RCC 7860 (cell line): ENCODE results near the gene RESP18.

Experiments used
- DNase-seq: peaks from one replicate; pipeline ENCODE4 v3.0.0-alpha.2; 2015; ENCODE audit warnings: low spot score
- FAIRE-seq: peaks from 2 replicates; lab custom pipeline; 2012; peaks lifted over from hg19 to GRCh38; lab: Jason Lieb, UNC

The RESP18 gene

GRCh38 chr2:219279151-219279915 is 53.2 kb downstream of the RESP18 start, which contains the start of gene DNAJB2:
DNAJB2 (plus strand) TSS chr2:219279366; CDS start chr2:219279834, 468 bp downstream.
- FAIRE-seq (no peak), DNase-seq (peak; percentile 99)

GRCh38 chr2:219278655-219279150 is 53.8 kb downstream of the RESP18 start:
- FAIRE-seq (peak; percentile 94), DNase-seq (no peak)

- FAIRE-seq (peak; percentile 63), DNase-seq (peak; percentile 69)
These were observed 54.6 kb downstream of the RESP18 start for GRCh38 chr2:219277703-219278654.
